HepG2 (cell line): ENCODE data around the gene FKBP8. TPM values are rescaled to one million over a fixed set of nuclear protein-coding genes. Genes with fewer than 3 reads are reported as not detected.

Experiments
- AGO1 ChIP-seq: fragments of 200-400 bp; formaldehyde crosslinking; IDR thresholded peaks from 2 replicates; pipeline ENCODE4 v1.6.1; 2017; ENCODE audit warnings: mild to moderate bottlenecking, low read depth, low read length, moderate library complexity; ENCODE audit not compliant: poor library complexity, severe bottlenecking
- CBFB ChIP-seq: sonication (generic); formaldehyde crosslinking; IDR thresholded peaks from 2 replicates; pipeline ENCODE4 v1.4.0; 2020; ENCODE audit warnings: missing genetic modification reagents
- KDM6A ChIP-seq: IDR thresholded peaks from 2 replicates; pipeline ENCODE4 v1.6.1; 2016; ENCODE audit warnings: low read depth
- NONO ChIP-seq, 2 experiments: fragments of 450-650 bp in 1 of 2; sonication (generic) in 1 of 2; formaldehyde crosslinking in 1 of 2; IDR thresholded peaks in 1 of 2; conservative IDR thresholded peaks in 1 of 2; 2 replicates each; pipeline versions ENCODE4 v1.6.1 to v1.8.0; 2017 to 2022; ENCODE audit warnings: mild to moderate bottlenecking in 1 of 2, missing genetic modification reagents in 1 of 2, moderate library complexity in 1 of 2
- NR2F1 ChIP-seq, 2 experiments: fragments of 450-650 bp in 1 of 2; formaldehyde crosslinking in 1 of 2; IDR thresholded peaks; 2 replicates each; pipeline versions ENCODE4 v1.5.0 to v1.6.1; 2016 to 2020; ENCODE audit warnings: mild to moderate bottlenecking in 1 of 2, missing compliant biosample characterization in 1 of 2, missing genetic modification reagents in 1 of 2, moderate library complexity in 1 of 2
- SP4 ChIP-seq: sonication (generic); formaldehyde crosslinking; IDR thresholded peaks from 2 replicates; pipeline ENCODE4 v1.8.1; 2023; ENCODE audit warnings: mild to moderate bottlenecking, missing genetic modification reagents
- ZBTB1 ChIP-seq: sonication (generic); formaldehyde crosslinking; IDR thresholded peaks from 2 replicates; pipeline ENCODE4 v1.4.0; 2020; ENCODE audit warnings: missing genetic modification reagents, borderline replicate concordance
- ZFP41 ChIP-seq: sonication (generic); formaldehyde crosslinking; IDR thresholded peaks from 2 replicates; pipeline ENCODE4 v1.4.0; 2020; ENCODE audit warnings: mild to moderate bottlenecking, missing genetic modification reagents, borderline replicate concordance
- ZFP82 ChIP-seq: sonication (generic); formaldehyde crosslinking; IDR thresholded peaks from 2 replicates; pipeline ENCODE4 v1.5.1; 2020; ENCODE audit warnings: mild to moderate bottlenecking, missing genetic modification reagents, borderline replicate concordance
- ZNF143 ChIP-seq: sonication (generic); formaldehyde crosslinking; IDR thresholded peaks from 2 replicates; pipeline ENCODE4 v1.4.0; 2020; ENCODE audit warnings: missing genetic modification reagents
- ZNF766 ChIP-seq: sonication (generic); formaldehyde crosslinking; IDR thresholded peaks from 2 replicates; pipeline ENCODE4 v1.5.0; 2020; ENCODE audit warnings: missing genetic modification reagents, borderline replicate concordance
- ZNF782 ChIP-seq: sonication (generic); formaldehyde crosslinking; IDR thresholded peaks from 2 replicates; pipeline ENCODE4 v1.4.0; 2020; ENCODE audit warnings: missing genetic modification reagents, mild to moderate bottlenecking, borderline replicate concordance
- ZSCAN21 ChIP-seq: sonication (generic); formaldehyde crosslinking; IDR thresholded peaks from 2 replicates; pipeline ENCODE4 v1.8.0; 2022; ENCODE audit warnings: mild to moderate bottlenecking, missing genetic modification reagents, moderate library complexity, borderline replicate concordance
- polyA plus RNA-seq, 8 experiments: library from polyadenylated mRNA; depleted of rRNA in 3 of 8; stranded (reverse) in 7 of 8; unstranded in 1 of 8; fragments of >200 nt; fragmentation: Illumina TruSeq in 4 of 8; extraction: Trizol in 4 of 8; gene quantifications; 2 replicates each; pipeline versions ENCODE4 v1.2.1 to v1.2.3, GENCODE V29; 2011 to 2016; ENCODE audit warnings: low read depth in 4 of 8, missing spikeins in 1 of 8, mixed read lengths in 1 of 8; ENCODE audit not compliant: insufficient read depth in 1 of 8
- total RNA-seq, 5 experiments: library from RNA; depleted of rRNA; stranded (reverse); fragments of >200 nt; fragmentation: Illumina TruSeq; extraction: Trizol; gene quantifications; 2 replicates each; pipeline ENCODE4 v1.2.3, GENCODE V29; 2016; ENCODE audit warnings: low read depth in 1 of 5
- TF ChIP-seq, protein P1 (sequence below): sonication (generic); formaldehyde crosslinking; IDR thresholded peaks from 2 replicates; pipeline ENCODE4 v1.5.0; 2020; ENCODE audit warnings: missing genetic modification reagents
- TF ChIP-seq, protein P2 (sequence below): sonication (generic); formaldehyde crosslinking; IDR thresholded peaks from 2 replicates; pipeline ENCODE4 v1.5.0; 2020; ENCODE audit warnings: missing genetic modification reagents, mild to moderate bottlenecking, borderline replicate concordance
- TF ChIP-seq, protein P3 (sequence below): sonication (generic); formaldehyde crosslinking; IDR thresholded peaks from 2 replicates; pipeline ENCODE4 v1.4.0; 2020; ENCODE audit warnings: missing genetic modification reagents

Gene FKBP8
- total and polyA plus RNA-seq, 2 of the 13 experiments (the other 11 are each of a cell fraction or from before 2014, with no cell fraction given) = 81.7 to 93.9 TPM

DNA sequence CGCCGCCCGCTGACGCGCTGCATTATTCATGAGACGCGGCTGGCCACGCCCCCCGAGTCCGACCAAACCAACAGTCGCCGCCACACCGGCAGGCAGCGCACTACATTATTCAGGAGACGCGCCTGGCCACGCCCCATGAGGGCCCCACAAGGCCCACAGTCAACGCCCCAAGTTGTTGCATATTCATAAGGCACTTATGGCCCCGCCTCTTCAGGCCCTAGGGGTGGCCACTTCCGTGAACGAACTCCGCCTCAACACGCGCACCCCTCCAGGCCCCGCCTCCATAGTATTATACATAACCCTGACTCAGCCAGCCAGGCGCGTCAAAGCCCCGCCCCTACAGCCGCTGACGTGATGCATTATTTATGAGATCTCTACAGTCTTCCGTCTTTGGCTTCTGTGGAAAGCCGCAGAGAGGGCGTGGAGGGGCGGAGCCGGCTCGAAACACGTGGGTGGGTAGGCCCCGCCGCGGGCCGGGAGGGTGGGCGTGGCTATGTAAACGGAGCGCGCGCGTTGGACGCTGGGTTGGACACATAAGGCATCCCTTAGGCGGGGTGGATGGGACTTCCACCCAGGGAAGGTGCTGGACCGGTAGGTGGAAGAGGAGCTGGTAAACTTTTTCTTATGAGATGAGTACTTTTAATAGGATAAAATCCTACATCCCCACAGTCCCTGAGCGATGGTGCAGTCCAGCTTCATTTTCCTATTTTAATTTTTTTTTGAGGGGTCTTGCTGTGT, 21.1 kb downstream of the FKBP8 start (continued):
- TF ChIP-seq, protein P1, sequence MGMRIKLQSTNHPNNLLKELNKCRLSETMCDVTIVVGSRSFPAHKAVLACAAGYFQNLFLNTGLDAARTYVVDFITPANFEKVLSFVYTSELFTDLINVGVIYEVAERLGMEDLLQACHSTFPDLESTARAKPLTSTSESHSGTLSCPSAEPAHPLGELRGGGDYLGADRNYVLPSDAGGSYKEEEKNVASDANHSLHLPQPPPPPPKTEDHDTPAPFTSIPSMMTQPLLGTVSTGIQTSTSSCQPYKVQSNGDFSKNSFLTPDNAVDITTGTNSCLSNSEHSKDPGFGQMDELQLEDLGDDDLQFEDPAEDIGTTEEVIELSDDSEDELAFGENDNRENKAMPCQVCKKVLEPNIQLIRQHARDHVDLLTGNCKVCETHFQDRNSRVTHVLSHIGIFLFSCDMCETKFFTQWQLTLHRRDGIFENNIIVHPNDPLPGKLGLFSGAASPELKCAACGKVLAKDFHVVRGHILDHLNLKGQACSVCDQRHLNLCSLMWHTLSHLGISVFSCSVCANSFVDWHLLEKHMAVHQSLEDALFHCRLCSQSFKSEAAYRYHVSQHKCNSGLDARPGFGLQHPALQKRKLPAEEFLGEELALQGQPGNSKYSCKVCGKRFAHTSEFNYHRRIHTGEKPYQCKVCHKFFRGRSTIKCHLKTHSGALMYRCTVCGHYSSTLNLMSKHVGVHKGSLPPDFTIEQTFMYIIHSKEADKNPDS = no peak
- TF ChIP-seq ZNF782 (CRISPR knock-in tag) = no peak
- TF ChIP-seq KDM6A (CRISPR knock-in tag) = no peak
- no peak for TF ChIP-seq CBFB (CRISPR knock-in tag)
- TF ChIP-seq, protein P2, sequence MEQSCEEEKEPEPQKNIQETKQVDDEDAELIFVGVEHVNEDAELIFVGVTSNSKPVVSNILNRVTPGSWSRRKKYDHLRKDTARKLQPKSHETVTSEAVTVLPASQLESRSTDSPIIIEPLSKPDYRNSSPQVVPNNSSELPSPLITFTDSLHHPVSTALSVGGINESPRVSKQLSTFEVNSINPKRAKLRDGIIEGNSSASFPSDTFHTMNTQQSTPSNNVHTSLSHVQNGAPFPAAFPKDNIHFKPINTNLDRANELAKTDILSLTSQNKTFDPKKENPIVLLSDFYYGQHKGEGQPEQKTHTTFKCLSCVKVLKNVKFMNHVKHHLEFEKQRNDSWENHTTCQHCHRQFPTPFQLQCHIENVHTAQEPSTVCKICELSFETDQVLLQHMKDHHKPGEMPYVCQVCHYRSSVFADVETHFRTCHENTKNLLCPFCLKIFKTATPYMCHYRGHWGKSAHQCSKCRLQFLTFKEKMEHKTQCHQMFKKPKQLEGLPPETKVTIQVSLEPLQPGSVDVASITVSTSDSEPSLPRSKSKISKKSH (CRISPR knock-in tag) = 0 out of 2 replicates have a peak, but pooled peaks have one; percentile 0
- peak; percentile 53 for TF ChIP-seq AGO1
- peak; percentile 95 for TF ChIP-seq SP4 (CRISPR knock-in tag)
- no peak for TF ChIP-seq ZFP41
- no peak for TF ChIP-seq ZSCAN21 (CRISPR knock-in tag)
- TF ChIP-seq, protein P3, sequence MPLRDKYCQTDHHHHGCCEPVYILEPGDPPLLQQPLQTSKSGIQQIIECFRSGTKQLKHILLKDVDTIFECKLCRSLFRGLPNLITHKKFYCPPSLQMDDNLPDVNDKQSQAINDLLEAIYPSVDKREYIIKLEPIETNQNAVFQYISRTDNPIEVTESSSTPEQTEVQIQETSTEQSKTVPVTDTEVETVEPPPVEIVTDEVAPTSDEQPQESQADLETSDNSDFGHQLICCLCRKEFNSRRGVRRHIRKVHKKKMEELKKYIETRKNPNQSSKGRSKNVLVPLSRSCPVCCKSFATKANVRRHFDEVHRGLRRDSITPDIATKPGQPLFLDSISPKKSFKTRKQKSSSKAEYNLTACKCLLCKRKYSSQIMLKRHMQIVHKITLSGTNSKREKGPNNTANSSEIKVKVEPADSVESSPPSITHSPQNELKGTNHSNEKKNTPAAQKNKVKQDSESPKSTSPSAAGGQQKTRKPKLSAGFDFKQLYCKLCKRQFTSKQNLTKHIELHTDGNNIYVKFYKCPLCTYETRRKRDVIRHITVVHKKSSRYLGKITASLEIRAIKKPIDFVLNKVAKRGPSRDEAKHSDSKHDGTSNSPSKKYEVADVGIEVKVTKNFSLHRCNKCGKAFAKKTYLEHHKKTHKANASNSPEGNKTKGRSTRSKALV = no peak
- TF ChIP-seq ZFP82 (CRISPR knock-in tag) = no peak
- TF ChIP-seq NONO (IDR thresholded peaks at IDR 0.05) = no peak
- no peak for TF ChIP-seq NONO (CRISPR knock-in tag; conservative IDR thresholded peaks at IDR 0.05)
- peak; percentile 88 for TF ChIP-seq ZNF143 (CRISPR knock-in tag)
- no peak for TF ChIP-seq ZBTB1 (CRISPR knock-in tag)
- no peak for TF ChIP-seq ZNF766 (CRISPR knock-in tag)
- peak in 1 of 2 experiments; percentile 46; a peak in 1 of 4 replicates for TF ChIP-seq NR2F1 (CRISPR knock-in tag; IDR thresholded peaks at IDR 0.05)
